A549 (cell line): ENCODE measurements around the gene UTP4. TPM values are rescaled to one million over a fixed set of nuclear protein-coding genes. Genes with fewer than 3 reads are reported as not detected.

Experiments
- ATAC-seq, 2 experiments: fragments of 200-7000 bp in 1 of 2; fragments of >200 bp in 1 of 2; cut with Nextera tagmentation in 1 of 2; cut with Tn5 transposase in 1 of 2; 3 replicates each; pipeline versions ENCODE4 v1.8.0 to v1.9.1; 2018 to 2020; ENCODE audit warnings: mild to moderate bottlenecking in 1 of 2, moderate library complexity in 1 of 2
- CTCF ChIA-PET: fragments of 300-600 bp; sonication (Branson Sonifier 250); formaldehyde crosslinking; extraction: SDS; loops from one replicate; lab custom pipeline; 2021; ENCODE audit warnings: antibody characterized with exemption, inconsistent platforms; lab: Yijun Ruan, JAX
- POLR2A ChIA-PET: fragments of 350-600 bp; formaldehyde crosslinking; extraction: SDS; loops from one replicate; lab custom pipeline; 2021; ENCODE audit warnings: antibody characterized with exemption, inconsistent platforms; lab: Yijun Ruan, JAX
- DNase-seq, 2 experiments: peaks; one replicate each; pipeline versions ENCODE4 v3.0.0 to v3.0.0-alpha.2; 2011 to 2016; ENCODE audit warnings: low read depth in 1 of 2, low spot score in 1 of 2
- FAIRE-seq: peaks from 2 replicates; lab custom pipeline; 2011; peaks lifted over from hg19 to GRCh38; lab: Jason Lieb, UNC
- H3K27ac ChIP-seq, 2 experiments: fragments of >200 bp; sonication (Bioruptor Twin); formaldehyde crosslinking; 3 replicates each; pipeline ENCODE4 v1.5.1; 2016 to 2017
- H3K4me1 ChIP-seq: fragments of >200 bp; sonication (Bioruptor Twin); formaldehyde crosslinking; 3 replicates; pipeline ENCODE4 v1.6.1; 2016
- H3K4me2 ChIP-seq: fragments of >200 bp; sonication (Bioruptor Twin); formaldehyde crosslinking; 3 replicates; pipeline ENCODE4 v1.6.1; 2016
- H3K4me3 ChIP-seq: fragments of >200 bp; sonication (Bioruptor Twin); formaldehyde crosslinking; 3 replicates; pipeline ENCODE4 v1.5.1; 2016
- H3K9me3 ChIP-seq: fragments of >200 bp; sonication (Bioruptor Twin); formaldehyde crosslinking; 3 replicates; pipeline ENCODE4 v1.6.1; 2016
- BHLHE40 ChIP-seq: IDR thresholded peaks from 2 replicates; pipeline ENCODE4 v1.6.1; 2012; ENCODE audit warnings: low read depth, low read length, inconsistent platforms
- CBX2 ChIP-seq: fragments of 200-600 bp; sonication (generic); IDR thresholded peaks from 2 replicates; pipeline ENCODE4 v1.6.1; 2016; ENCODE audit warnings: low read depth, mild to moderate bottlenecking, borderline replicate concordance
- CBX8 ChIP-seq: fragments of 200-600 bp; sonication (generic); IDR thresholded peaks from 2 replicates; pipeline ENCODE4 v1.6.1; 2016
- CHD4 ChIP-seq: fragments of 200-600 bp; sonication (generic); IDR thresholded peaks from 2 replicates; pipeline ENCODE4 v1.6.1; 2016; ENCODE audit warnings: antibody characterized with exemption, mild to moderate bottlenecking, borderline replicate concordance
- EHF ChIP-seq: fragments of 250-450 bp; sonication (Bioruptor Pico); IDR thresholded peaks from 2 replicates; pipeline ENCODE4 v1.5.0; 2020; ENCODE audit warnings: mild to moderate bottlenecking
- EP300 ChIP-seq, 2 experiments: fragments of >200 bp; sonication (Bioruptor Twin); formaldehyde crosslinking; IDR thresholded peaks; 2 replicates in 1 of 2; 3 replicates in 1 of 2; pipeline ENCODE4 v1.6.1; 2016 to 2017
- ESRRA ChIP-seq: fragments of 150-350 bp; IDR thresholded peaks from 2 replicates; pipeline ENCODE4 v1.6.1; 2014; ENCODE audit warnings: mild to moderate bottlenecking, low read length, borderline replicate concordance
- FOSB ChIP-seq: fragments of 250-450 bp; sonication (Bioruptor Pico); IDR thresholded peaks from 2 replicates; pipeline ENCODE4 v1.5.0; 2020; ENCODE audit warnings: mild to moderate bottlenecking, moderate library complexity
- HEYL ChIP-seq: fragments of 250-450 bp; sonication (Bioruptor Pico); IDR thresholded peaks from 2 replicates; pipeline ENCODE4 v1.8.0; 2021; ENCODE audit warnings: mild to moderate bottlenecking, moderate library complexity
- JUN ChIP-seq, 2 experiments: fragments of >200 bp; sonication (Bioruptor Twin); formaldehyde crosslinking; IDR thresholded peaks; 2 replicates in 1 of 2; 3 replicates in 1 of 2; pipeline ENCODE4 v1.6.1; 2016 to 2017
- JUNB ChIP-seq: fragments of >200 bp; sonication (Bioruptor Twin); formaldehyde crosslinking; IDR thresholded peaks from 2 replicates; pipeline ENCODE4 v1.6.1; 2016
- KDM5A ChIP-seq: fragments of 200-600 bp; sonication (generic); IDR thresholded peaks from 2 replicates; pipeline ENCODE4 v1.6.1; 2016; ENCODE audit warnings: antibody characterized with exemption, mild to moderate bottlenecking
- MAFK ChIP-seq: fragments of 450-650 bp; IDR thresholded peaks from 2 replicates; pipeline ENCODE4 v1.6.1; 2014; ENCODE audit not compliant: partially characterized antibody
- MAZ ChIP-seq: fragments of 150-350 bp; IDR thresholded peaks from 2 replicates; pipeline ENCODE4 v1.6.1; 2014; ENCODE audit warnings: antibody characterized with exemption, low read depth, low read length, borderline replicate concordance
- PHF8 ChIP-seq: fragments of 200-600 bp; sonication (generic); IDR thresholded peaks from 2 replicates; pipeline ENCODE4 v1.6.1; 2016; ENCODE audit warnings: low read depth, mild to moderate bottlenecking, antibody characterized with exemption, moderate library complexity, borderline replicate concordance
- POLR2A ChIP-seq: IDR thresholded peaks from 2 replicates; pipeline ENCODE4 v1.6.1; 2012; ENCODE audit warnings: mild to moderate bottlenecking, low read length
- RCOR1 ChIP-seq: fragments of 150-350 bp; IDR thresholded peaks from 2 replicates; pipeline ENCODE4 v1.6.1; 2014; ENCODE audit warnings: antibody characterized with exemption, low read length, low read depth
- SMC3 ChIP-seq: fragments of >200 bp; sonication (Bioruptor Twin); formaldehyde crosslinking; IDR thresholded peaks from 3 replicates; pipeline ENCODE4 v1.6.1; 2018; ENCODE audit warnings: inconsistent platforms
- SREBF2 ChIP-seq: fragments of 450-650 bp; IDR thresholded peaks from 2 replicates; pipeline ENCODE4 v1.6.1; 2014; ENCODE audit warnings: mild to moderate bottlenecking, moderate library complexity
- ZFP36 ChIP-seq: fragments of 450-650 bp; IDR thresholded peaks from 2 replicates; pipeline ENCODE4 v1.6.1; 2014; ENCODE audit warnings: borderline replicate concordance; ENCODE audit not compliant: partially characterized antibody
- WGBS: methylation state at CpG from one replicate; pipeline ENCODE4 v1.1.6; 2017; ENCODE audit errors: missing lambda C conversion rate; 5-methylcytosine and 5-hydroxymethylcytosine counted together
- polyA plus RNA-seq, 4 experiments: library from polyadenylated mRNA; depleted of rRNA in 3 of 4; stranded (reverse); fragments of >200 nt; fragmentation: RNase III in 1 of 4; extraction: RNeasy Plus Mini Kit Qiagen cat#74134 plus additional on column Dnase treatment in 1 of 4; gene quantifications; 2 replicates in 3 of 4; 3 replicates in 1 of 4; pipeline ENCODE4 v1.2.3, GENCODE V29; 2011 to 2017
- TF ChIP-seq, protein P1 (sequence below): fragments of >200 bp; sonication (Bioruptor Twin); formaldehyde crosslinking; IDR thresholded peaks from 3 replicates; pipeline ENCODE4 v1.6.1; 2016
- TF ChIP-seq, protein P2 (sequence below): fragments of 250-450 bp; sonication (Bioruptor Pico); IDR thresholded peaks from 2 replicates; pipeline ENCODE4 v1.5.0; 2020; ENCODE audit warnings: low read depth, mild to moderate bottlenecking, moderate library complexity
- TF ChIP-seq, protein P3 (sequence below): fragments of >200 bp; sonication (Bioruptor Twin); formaldehyde crosslinking; IDR thresholded peaks from 2 replicates; pipeline ENCODE4 v1.6.1; 2016
- TF ChIP-seq, protein P4 (sequence below): fragments of 450-650 bp; IDR thresholded peaks from 2 replicates; pipeline ENCODE4 v1.6.1; 2014; ENCODE audit warnings: antibody characterized with exemption

The UTP4 gene
- polyA plus RNA-seq, 2 of the 4 experiments (the other 2 are of a cell fraction): 77.1 to 118 TPM

DNA sequence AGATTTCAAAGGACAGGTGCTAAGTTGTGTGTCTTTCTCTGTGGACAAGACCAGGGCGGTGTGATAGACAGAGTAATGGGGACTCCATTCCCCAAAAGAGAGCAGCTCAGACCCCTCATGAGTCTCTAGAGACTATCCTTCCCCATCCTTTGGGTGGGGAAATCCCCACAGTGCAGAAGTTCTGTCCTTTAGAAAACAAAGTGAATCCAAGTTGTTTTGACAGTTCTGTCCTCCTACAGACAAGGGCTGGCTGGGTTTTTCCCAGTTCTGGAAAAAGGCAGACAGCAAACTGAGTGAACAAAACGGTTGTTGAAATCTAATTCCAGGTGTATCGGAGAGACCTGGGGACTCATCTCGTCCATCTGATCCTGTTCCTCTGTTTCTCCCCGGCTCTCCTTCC is 37.9 kb upstream of the UTP4 start:
- peaks cover 8% of the 10 kb centered on the region for H3K4me1 ChIP-seq
- no peak for TF ChIP-seq FOSB
- TF ChIP-seq EHF: no peak
- no peak for TF ChIP-seq POLR2A
- TF ChIP-seq EP300 (IDR thresholded peaks at IDR 0.05): no peak
- no peak for TF ChIP-seq JUN (IDR thresholded peaks at IDR 0.05)
- TF ChIP-seq PHF8: no peak
- TF ChIP-seq, protein P1, sequence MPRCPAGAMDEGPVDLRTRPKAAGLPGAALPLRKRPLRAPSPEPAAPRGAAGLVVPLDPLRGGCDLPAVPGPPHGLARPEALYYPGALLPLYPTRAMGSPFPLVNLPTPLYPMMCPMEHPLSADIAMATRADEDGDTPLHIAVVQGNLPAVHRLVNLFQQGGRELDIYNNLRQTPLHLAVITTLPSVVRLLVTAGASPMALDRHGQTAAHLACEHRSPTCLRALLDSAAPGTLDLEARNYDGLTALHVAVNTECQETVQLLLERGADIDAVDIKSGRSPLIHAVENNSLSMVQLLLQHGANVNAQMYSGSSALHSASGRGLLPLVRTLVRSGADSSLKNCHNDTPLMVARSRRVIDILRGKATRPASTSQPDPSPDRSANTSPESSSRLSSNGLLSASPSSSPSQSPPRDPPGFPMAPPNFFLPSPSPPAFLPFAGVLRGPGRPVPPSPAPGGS: no peak
- no peak for TF ChIP-seq HEYL (CRISPR knock-in tag)
- TF ChIP-seq, all 56 proteins: peak for 0
- ATAC-seq: no peak; a peak in 2 of 6 replicates
- no peak for DNase-seq
- 83% methylated on average over 5 of the region's 5 CpGs for WGBS
- POLR2A ChIA-PET: no interaction called here
- H3K4me2 ChIP-seq: no peak overlapping the region
- H3K4me3 ChIP-seq: no peak overlapping the region
- H3K9me3 ChIP-seq: no peaks in the 10 kb centered on the region
- CTCF ChIA-PET: interaction anchor here (1.0 to 3.2 kb wide), 4 partner anchors 11 to 32 kb away, joined by 3 to 11 read pairs (median 10); partner anchors contain the start of gene HAS3
- H3K27ac ChIP-seq: peak overlapping the region in 1 of 2 experiments; percentile 35; a peak in 3 of 6 replicates
- FAIRE-seq: no peak

DNA sequence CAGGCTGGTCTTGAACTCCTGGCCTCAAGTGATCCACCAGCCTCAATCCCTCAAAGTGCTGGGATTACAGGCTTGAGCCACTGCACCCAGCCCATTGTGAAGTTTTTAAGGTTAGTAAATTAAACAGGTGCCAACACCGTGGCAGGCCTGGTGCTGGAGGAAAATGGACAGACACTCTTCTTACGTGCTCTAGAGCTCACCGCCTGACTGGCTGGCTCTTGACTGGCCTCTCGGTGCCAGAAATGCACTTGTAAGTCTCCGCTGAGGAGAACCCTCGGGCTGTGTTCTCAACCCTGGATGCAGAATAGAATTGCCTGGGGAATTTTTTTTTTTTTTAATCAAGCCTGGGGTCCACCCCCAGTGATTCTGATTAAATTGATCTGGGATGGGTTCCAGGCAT is 37.3 kb upstream of the UTP4 start:
- CTCF ChIA-PET: interaction anchor here (0.6 to 3.2 kb wide), 5 partner anchors 11 to 34 kb away, joined by 3 to 11 read pairs (median 3); no protein-coding TSS in a partner anchor
- no peak for ATAC-seq
- Histone ChIP-seq H3K4me2 (no peak overlapping the region), H3K9me3 (no peaks in the 10 kb centered on the region), H3K4me1 (peaks cover 2% of the 10 kb centered on the region; the same call in 1 of the 3 replicates), H3K27ac (no peak overlapping the region), H3K4me3 (no peak overlapping the region)
- FAIRE-seq: no peak
- no peak for TF ChIP-seq JUNB
- no peak for TF ChIP-seq BHLHE40
- no peak for TF ChIP-seq KDM5A
- no peak for TF ChIP-seq CHD4
- no peak for TF ChIP-seq ZFP36
- TF ChIP-seq, protein P2, sequence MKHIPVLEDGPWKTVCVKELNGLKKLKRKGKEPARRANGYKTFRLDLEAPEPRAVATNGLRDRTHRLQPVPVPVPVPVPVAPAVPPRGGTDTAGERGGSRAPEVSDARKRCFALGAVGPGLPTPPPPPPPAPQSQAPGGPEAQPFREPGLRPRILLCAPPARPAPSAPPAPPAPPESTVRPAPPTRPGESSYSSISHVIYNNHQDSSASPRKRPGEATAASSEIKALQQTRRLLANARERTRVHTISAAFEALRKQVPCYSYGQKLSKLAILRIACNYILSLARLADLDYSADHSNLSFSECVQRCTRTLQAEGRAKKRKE (CRISPR knock-in tag): no peak
- TF ChIP-seq CBX8: no peak
- no peak for DNase-seq
- POLR2A ChIA-PET: no interaction called here
- WGBS: 95% methylated on average over 6 of the region's 6 CpGs

DNA sequence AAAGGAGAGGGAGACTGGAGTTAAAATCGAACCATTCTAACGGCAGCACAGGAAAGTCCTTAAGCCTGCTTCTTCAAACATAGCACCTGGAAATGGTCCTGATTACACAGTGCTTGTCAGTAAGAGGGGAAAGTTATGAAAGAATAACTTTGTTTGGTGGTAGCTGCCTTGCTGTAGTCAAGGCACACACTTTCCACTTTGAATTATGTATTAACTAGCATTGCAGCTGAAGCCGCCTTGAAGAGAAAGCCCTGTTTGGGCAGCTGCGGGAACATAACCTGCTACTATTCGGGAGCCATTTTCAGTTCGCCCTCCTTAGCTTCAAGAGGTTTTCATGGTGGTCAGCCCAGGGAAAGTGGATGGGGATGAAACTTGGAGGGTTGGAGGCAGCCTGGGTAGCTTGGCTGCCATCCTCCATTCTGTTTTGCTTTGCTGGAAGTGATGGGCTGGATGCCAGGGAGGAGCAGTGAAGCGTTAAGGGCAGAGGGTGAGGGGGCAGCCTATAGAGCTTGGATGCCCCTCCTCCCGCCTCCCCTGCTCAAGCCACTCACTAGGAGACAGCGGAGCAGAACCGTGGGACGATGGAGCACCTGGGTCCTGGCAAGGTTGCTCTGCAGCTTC is 32.3 kb upstream of the UTP4 start:
- Histone ChIP-seq H3K27ac (peak overlapping the region in 1 of 2 experiments; percentile 40; a peak in 1 of 6 replicates), H3K4me3 (no peak overlapping the region), H3K4me2 (no peak overlapping the region), H3K4me1 (peaks cover 16% of the 10 kb centered on the region; the same call in 1 of the 3 replicates), H3K9me3 (no peaks in the 10 kb centered on the region)
- DNase-seq: no peak
- POLR2A ChIA-PET: no interaction called here
- WGBS: 84% methylated on average over 11 of the region's 11 CpGs
- no peak for ATAC-seq
- CTCF ChIA-PET: interaction anchor here (0.5 to 1.6 kb wide), 6 partner anchors 11 to 42 kb away, joined by 3 to 4 read pairs (median 3); no protein-coding TSS in a partner anchor
- FAIRE-seq: no peak
- TF ChIP-seq ESRRA (no peak), RCOR1 (no peak), SREBF2 (no peak), MAFK (no peak), SMC3 (no peak), MAZ (no peak), CBX2 (no peak)
- TF ChIP-seq, protein P3, sequence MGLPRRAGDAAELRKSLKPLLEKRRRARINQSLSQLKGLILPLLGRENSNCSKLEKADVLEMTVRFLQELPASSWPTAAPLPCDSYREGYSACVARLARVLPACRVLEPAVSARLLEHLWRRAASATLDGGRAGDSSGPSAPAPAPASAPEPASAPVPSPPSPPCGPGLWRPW: no peak
- TF ChIP-seq, protein P4, sequence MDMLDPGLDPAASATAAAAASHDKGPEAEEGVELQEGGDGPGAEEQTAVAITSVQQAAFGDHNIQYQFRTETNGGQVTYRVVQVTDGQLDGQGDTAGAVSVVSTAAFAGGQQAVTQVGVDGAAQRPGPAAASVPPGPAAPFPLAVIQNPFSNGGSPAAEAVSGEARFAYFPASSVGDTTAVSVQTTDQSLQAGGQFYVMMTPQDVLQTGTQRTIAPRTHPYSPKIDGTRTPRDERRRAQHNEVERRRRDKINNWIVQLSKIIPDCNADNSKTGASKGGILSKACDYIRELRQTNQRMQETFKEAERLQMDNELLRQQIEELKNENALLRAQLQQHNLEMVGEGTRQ: no peak
